Measurements from ENCODE around the gene NHERF1. TPM values are rescaled to one million over a fixed set of nuclear protein-coding genes. Genes with fewer than 3 reads are reported as not detected.

NHERF1 gene
- total RNA-seq, 2 experiments from 2014 or later, result 68.4 to 72.4 TPM

DNA sequence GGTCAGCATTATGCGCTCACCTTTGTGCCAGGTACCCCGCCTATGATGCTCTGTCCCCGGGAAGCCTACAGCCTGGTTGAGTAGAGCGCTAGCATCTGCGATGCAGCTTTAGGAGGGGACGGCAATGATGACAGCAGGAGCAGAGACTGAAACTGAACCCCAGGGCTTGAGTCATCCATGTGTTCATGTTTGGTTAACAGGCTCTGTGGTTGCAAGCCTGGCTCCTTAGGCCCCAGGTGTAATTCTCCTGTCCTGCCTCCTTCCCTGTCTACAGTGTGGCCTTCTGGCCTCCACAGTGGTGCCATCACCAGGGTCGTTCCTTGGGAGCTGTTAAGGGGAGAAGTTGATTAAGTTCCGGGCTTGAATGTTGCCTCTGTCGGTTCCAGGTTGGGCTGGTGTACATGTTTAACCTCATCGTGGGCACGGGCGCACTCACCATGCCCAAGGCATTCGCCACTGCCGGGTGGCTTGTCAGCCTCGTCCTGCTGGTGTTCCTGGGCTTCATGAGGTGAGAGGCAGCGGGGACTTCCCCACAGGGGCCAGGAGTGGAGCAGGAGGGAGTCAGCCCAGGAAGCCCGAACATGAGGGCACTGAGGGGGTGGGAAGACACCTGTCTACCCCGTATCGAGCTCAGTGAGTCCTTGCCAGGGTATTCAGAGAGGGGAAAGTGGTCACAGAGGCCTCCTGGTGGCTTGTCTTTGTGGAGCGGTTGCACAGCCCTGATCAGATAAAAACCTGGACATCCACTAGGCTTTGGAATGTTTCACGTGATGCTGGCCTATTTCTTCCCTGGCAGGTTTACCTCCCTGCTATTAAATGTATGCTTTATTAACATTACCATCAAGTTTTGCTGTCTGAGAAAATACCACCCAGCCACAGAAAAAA lies 36.9 kb downstream of the NHERF1 start:
- Mint-ChIP-seq H3K36me3 (ENCODE audit: low read depth) (peaks cover 57% of the 10 kb centered on the region), H3K9me3 (no peaks in the 10 kb centered on the region), H3K4me3 (no peak overlapping the region), H3K27ac (peak overlapping the region; percentile 54), H3K27me3 (no peaks in the 10 kb centered on the region), H3K4me1 (ENCODE audit: low read depth) (peaks cover 59% of the 10 kb centered on the region)
- CTCF ChIA-PET, result interaction anchor here (0.5 to 1.1 kb wide), 2 partner anchors 128 to 538 kb away, joined by 3 read pairs; no protein-coding TSS in a partner anchor
- Histone ChIP-seq H3K4me3 (ENCODE audit: low read length) (no peak overlapping the region), H3K4me1 (ENCODE audit: insufficient read depth, low read length) (peaks cover 72% of the 10 kb centered on the region), H3K27me3 (ENCODE audit: control insufficient read depth in 1 of 2, insufficient read depth in 2 of 2, low read length in 2 of 2) (no peaks in the 10 kb centered on the region), H3K27ac (ENCODE audit: low read depth in 1 of 2, low read length in 2 of 2) (peak overlapping the region in 1 of 2 donors; percentile 9), H3K36me3 (ENCODE audit: insufficient read depth, low read length) (peaks cover 43% of the 10 kb centered on the region), H3K9me3 (ENCODE audit: control insufficient read depth in 1 of 2, insufficient read depth in 1 of 2, low read length in 2 of 2) (no peaks in the 10 kb centered on the region)
- peak in 1 of 14 experiments; percentile 35 for DNase-seq
- ATAC-seq (ENCODE audit: poor library complexity), result no peak
- POLR2A ChIA-PET, result no interaction called here
- intact Hi-C loops (cut with DNase I, micrococcal nuclease), result no loop called here
- TF ChIP-seq, protein P1, sequence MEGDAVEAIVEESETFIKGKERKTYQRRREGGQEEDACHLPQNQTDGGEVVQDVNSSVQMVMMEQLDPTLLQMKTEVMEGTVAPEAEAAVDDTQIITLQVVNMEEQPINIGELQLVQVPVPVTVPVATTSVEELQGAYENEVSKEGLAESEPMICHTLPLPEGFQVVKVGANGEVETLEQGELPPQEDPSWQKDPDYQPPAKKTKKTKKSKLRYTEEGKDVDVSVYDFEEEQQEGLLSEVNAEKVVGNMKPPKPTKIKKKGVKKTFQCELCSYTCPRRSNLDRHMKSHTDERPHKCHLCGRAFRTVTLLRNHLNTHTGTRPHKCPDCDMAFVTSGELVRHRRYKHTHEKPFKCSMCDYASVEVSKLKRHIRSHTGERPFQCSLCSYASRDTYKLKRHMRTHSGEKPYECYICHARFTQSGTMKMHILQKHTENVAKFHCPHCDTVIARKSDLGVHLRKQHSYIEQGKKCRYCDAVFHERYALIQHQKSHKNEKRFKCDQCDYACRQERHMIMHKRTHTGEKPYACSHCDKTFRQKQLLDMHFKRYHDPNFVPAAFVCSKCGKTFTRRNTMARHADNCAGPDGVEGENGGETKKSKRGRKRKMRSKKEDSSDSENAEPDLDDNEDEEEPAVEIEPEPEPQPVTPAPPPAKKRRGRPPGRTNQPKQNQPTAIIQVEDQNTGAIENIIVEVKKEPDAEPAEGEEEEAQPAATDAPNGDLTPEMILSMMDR (IDR thresholded peaks at IDR 0.05), result no peak

DNA sequence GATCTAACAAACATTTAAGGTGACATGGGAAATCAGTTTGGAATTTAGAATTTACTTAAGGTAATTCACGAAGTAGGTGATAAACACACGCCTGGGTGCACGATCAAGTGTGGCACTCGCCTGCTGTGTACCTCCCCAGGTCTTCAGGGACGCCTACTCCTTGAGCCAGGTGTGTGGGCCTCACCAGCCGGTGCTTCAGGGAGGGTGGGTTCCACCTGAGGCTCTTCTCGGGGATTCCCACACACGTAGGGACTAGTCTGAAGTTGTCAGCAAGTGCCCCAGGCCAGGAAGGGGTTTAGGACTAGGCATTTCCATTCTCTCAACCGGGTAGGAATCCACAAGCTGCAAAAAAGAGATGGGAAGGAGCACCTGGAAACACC lies 37.5 kb downstream of the NHERF1 start:
- Mint-ChIP-seq H3K27ac (peak overlapping the region; percentile 54), H3K36me3 (ENCODE audit: low read depth) (peaks cover 61% of the 10 kb centered on the region), H3K4me1 (ENCODE audit: low read depth) (peaks cover 59% of the 10 kb centered on the region), H3K27me3 (no peaks in the 10 kb centered on the region), H3K9me3 (no peaks in the 10 kb centered on the region), H3K4me3 (no peak overlapping the region)
- Histone ChIP-seq H3K4me3 (ENCODE audit: low read length) (no peak overlapping the region), H3K4me1 (ENCODE audit: insufficient read depth, low read length) (peaks cover 72% of the 10 kb centered on the region), H3K27me3 (ENCODE audit: control insufficient read depth in 1 of 2, insufficient read depth in 2 of 2, low read length in 2 of 2) (no peaks in the 10 kb centered on the region), H3K36me3 (ENCODE audit: insufficient read depth, low read length) (peaks cover 39% of the 10 kb centered on the region), H3K27ac (ENCODE audit: low read depth in 1 of 2, low read length in 2 of 2) (peak overlapping the region; percentile 9 to 22), H3K9me3 (ENCODE audit: control insufficient read depth in 1 of 2, insufficient read depth in 1 of 2, low read length in 2 of 2) (no peaks in the 10 kb centered on the region)
- ATAC-seq (ENCODE audit: poor library complexity) (no peak), DNase-seq (no peak)
- CTCF ChIA-PET, result no interaction called here
- POLR2A ChIA-PET, result no interaction called here
- intact Hi-C loops (cut with DNase I, micrococcal nuclease), result no loop called here
- TF ChIP-seq, protein P1 (IDR thresholded peaks at IDR 0.05), result no peak

DNA sequence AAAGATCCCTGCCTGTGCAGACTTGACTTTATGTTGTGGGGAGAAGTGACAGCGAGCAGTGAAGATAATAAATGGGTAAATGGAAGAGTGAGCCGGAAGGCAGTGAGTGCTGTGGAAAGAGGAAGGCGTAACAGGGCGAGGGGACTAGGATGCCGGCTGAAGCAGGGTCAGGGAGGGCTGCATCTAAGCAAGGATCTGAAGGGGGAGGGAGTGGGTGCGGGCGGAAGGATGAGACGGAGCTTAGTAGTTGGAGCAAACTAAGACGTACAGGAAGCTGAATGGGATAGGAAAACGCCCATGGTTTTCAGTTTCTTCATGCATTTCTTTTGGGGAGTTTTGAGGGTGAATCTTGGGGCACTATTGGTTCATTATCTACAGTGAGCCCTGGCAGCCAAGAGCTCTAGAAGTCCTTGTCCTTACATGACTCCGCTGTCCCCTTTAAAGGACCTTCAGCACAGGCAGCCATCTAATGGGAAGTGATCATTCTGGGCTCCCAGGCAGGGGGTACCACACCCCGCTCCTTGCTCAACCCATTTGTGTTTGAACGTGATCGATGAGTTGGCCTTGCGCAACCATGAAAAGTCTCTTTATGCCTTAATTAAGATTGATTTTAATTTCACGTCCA lies 38.1 kb downstream of the NHERF1 start:
- Mint-ChIP-seq H3K4me3 (no peak overlapping the region), H3K4me1 (ENCODE audit: low read depth) (peaks cover 59% of the 10 kb centered on the region), H3K9me3 (no peaks in the 10 kb centered on the region), H3K36me3 (ENCODE audit: low read depth) (peaks cover 57% of the 10 kb centered on the region), H3K27me3 (no peaks in the 10 kb centered on the region), H3K27ac (peak overlapping the region; percentile 54)
- DNase-seq (peak in 2 of 14 experiments; percentile 47 to 60), ATAC-seq (ENCODE audit: poor library complexity) (peak; percentile 29)
- intact Hi-C loops (cut with DNase I, micrococcal nuclease), result no loop called here
- H3K9me3 ChIP-seq (ENCODE audit: control insufficient read depth in 1 of 2, insufficient read depth in 1 of 2, low read length in 2 of 2), result no peaks in the 10 kb centered on the region
- POLR2A ChIA-PET, result no interaction called here
- H3K27me3 ChIP-seq (ENCODE audit: control insufficient read depth in 1 of 2, insufficient read depth in 2 of 2, low read length in 2 of 2), result no peaks in the 10 kb centered on the region
- CTCF ChIA-PET, result no interaction called here
- TF ChIP-seq, protein P1 (IDR thresholded peaks at IDR 0.05), result no peak
- no peak overlapping the region for H3K27ac ChIP-seq (ENCODE audit: low read depth in 1 of 2, low read length in 2 of 2)
- peaks cover 72% of the 10 kb centered on the region for H3K4me1 ChIP-seq (ENCODE audit: insufficient read depth, low read length)
- peaks cover 39% of the 10 kb centered on the region for H3K36me3 ChIP-seq (ENCODE audit: insufficient read depth, low read length)
- no peak overlapping the region for H3K4me3 ChIP-seq (ENCODE audit: low read length)

All from CD4-positive, alpha-beta T cell (primary cell).